Fibroblast of the aortic adventitia (primary cell): ENCODE measurements around the gene LRIT2. TPM values are rescaled to one million over a fixed set of nuclear protein-coding genes. Genes with fewer than 3 reads are reported as not detected.

Source experiments
- DNase-seq: peaks from one replicate; pipeline ENCODE4 v3.0.0-alpha.2; 2010; ENCODE audit warnings: low read depth
- H3K4me3 ChIP-seq: 2 replicates; pipeline ENCODE4 v1.5.1; 2011; ENCODE audit warnings: low read depth, mild to moderate bottlenecking, control low read depth, low read length, moderate library complexity
- CTCF ChIP-seq: IDR thresholded peaks from 2 replicates; pipeline ENCODE4 v1.5.1; 2011; ENCODE audit warnings: mild to moderate bottlenecking, low read length, control low read depth, inconsistent platforms; ENCODE audit not compliant: insufficient read depth
- total RNA-seq: library from RNA; depleted of rRNA; stranded (reverse); fragments of >200 nt; gene quantifications from 2 replicates; pipeline ENCODE4 v1.2.3, GENCODE V29; 2012; ENCODE audit warnings: low replicate concordance

LRIT2 gene
- not detected in 2 replicates for total RNA-seq

- DNase-seq, result no peak
- no peak for TF ChIP-seq CTCF
- H3K4me3 ChIP-seq, result no peak within 1 kb of the TSS
Measured at GRCh38 chr10:84225427-84226173, at the start of gene LRIT2. TSS of gene LRIT2 (minus strand) at chr10:84225544. CDS start at chr10:84225520, 24 bp downstream.

- TF ChIP-seq CTCF, result no peak
- DNase-seq, result no peak
- no peak overlapping the region for H3K4me3 ChIP-seq
Measured at GRCh38 chr10:84270708-84271107, 45.4 kb upstream of the LRIT2 start.

- DNase-seq, result peak; percentile 64
- H3K4me3 ChIP-seq, result no peak overlapping the region
- TF ChIP-seq CTCF, result no peak
Measured at GRCh38 chr10:84269773-84270172, 44.4 kb upstream of the LRIT2 start.

GRCh38 chr10:84269162-84269561 lies 43.8 kb upstream of the LRIT2 start:
- no peak overlapping the region for H3K4me3 ChIP-seq
- no peak for DNase-seq
- no peak for TF ChIP-seq CTCF

GRCh38 chr10:84267503-84268126 lies 42.3 kb upstream of the LRIT2 start:
- H3K4me3 ChIP-seq, result no peak overlapping the region
- TF ChIP-seq CTCF, result peak; percentile 66
- DNase-seq, result peak; percentile 42

GRCh38 chr10:84265418-84265817 lies 40.1 kb upstream of the LRIT2 start:
- TF ChIP-seq CTCF, result no peak
- DNase-seq, result no peak
- H3K4me3 ChIP-seq, result no peak overlapping the region
